NCI-H510A treated with DMSO at 0.1 percent for 48 hours (cell line): Measurements from ENCODE around the gene NEU1.
"Not testable (repeated sequence)": the region's sequence is repeated elsewhere in the genome, so short reads cannot be mapped to it uniquely, and the experiment has no call there.

Experiments
- DNase-seq: peaks from one replicate; lab custom pipeline; 2025; lab: John Stamatoyannopoulos, UW

The NEU1 gene

DNA sequence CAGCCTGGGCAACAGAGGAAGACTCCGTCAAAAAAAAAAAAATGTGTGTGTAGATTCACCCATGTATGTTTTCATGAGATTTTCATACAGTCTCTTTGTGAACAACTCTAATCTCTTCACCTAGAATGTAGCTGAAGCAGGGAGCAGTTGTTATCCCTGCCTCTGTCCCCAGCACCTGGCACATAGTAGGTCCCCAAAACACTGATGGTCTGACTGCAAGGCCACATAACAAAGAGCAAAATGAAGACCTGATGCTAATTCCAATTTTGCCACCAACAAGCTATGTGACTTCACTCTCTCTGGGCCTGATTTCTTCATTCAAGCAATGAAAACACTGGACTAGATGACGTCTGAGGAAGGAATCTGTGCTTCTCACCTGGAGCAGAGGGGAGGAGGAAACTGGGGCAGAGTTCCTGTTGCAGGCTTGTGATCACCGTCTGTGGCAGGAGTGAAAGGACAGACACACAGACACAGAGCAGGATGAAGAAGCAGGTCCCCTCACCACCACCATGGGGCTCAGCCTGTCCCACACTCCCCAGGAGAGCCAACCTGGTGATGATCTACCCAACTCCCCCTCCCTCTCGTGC lies 11.6 kb upstream of the NEU1 start:
- no peak for DNase-seq

DNA sequence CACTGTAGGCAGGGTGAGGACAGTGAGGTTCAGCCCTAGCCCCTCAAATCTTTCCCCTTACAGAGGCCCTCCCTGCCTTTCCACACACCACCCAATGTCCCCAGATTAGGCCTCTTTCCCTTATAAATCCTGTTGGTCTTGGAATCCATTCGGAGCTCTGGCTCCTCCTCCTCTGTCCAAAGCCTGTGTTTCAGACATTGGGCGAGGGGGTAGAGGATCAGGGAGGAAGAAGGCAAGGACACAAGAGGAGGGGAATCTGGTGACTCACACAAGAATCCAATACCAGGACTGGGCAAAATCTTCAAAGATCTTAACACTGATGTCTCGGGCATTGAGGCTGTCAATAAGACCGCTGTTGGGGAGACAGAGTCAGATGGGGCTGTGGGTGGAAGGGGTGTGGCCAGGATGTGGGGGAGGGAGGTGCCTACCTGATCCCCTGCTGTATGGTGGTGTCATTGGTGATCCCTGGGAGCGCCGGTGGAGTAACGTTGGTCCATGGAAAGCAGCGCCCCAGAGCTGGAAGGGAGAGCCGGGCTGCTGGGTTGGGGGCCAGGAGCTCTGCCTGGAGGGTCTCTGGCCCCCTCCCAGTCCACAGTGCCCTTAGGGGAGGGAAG lies 8.5 kb upstream of the NEU1 start:
- DNase-seq: no peak

DNA sequence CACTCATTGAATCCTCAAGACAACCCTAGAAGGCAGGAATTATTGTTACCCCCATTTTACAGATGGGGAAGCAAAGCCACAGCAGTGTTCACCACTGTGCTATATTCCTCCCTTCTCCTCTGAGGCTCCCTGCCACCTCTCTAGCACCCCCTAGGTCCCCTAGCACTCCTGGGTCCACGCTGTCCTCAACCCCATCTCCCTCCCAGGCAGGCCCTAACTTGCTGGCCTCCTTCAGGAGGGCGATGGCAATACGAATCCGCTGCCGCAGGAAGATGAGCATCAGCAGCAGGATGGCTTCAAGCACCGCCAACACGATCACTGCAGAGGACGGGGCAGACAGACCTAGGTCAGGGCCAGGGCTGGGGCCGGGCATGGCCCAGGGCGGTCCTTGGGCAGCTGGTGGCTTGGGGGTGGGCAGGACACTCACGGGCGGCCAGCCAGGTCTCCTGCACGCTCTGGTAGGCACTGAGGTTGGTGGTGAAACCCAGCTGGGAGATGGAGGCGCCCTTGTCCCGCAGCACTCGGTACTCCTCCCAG lies 7.8 kb upstream of the NEU1 start:
- no peak for DNase-seq

DNA sequence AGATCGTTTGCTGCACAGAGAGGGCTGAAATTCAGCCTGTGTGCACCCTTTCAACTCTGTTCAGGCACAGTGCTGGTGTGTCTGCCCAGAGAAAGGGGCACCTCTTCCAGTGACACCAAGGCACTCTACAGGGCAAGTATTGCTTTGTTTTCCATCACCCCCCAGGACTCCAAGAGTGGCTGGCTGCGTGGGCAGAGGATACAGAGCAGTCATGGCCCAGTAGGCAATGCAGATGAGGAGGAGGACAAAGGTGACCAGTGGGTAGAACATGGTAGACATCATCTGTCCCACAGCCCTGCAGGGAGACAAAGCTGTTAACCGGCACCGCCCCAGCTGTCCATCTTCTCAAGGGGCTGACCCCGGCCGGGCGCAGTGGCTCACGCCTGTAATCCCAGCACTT lies 6.7 kb upstream of the NEU1 start:
- DNase-seq: no peak

DNA sequence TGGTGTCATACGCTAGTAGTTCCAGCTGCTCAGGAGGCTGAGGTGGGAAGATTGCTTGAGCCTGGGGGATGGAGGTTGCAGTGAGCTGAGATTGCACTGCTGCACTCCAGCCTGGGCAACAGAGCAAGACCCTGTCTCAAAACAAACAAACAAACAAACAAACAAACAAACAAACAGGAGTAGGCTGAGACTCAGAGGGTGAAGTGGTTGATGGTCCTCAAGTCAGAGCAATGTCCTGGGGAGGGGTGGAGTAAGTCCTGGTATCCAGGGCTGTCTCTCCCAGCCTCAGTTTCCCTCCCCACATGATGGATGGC lies 6.0 kb upstream of the NEU1 start:
- not testable (repeated sequence) for DNase-seq

DNA sequence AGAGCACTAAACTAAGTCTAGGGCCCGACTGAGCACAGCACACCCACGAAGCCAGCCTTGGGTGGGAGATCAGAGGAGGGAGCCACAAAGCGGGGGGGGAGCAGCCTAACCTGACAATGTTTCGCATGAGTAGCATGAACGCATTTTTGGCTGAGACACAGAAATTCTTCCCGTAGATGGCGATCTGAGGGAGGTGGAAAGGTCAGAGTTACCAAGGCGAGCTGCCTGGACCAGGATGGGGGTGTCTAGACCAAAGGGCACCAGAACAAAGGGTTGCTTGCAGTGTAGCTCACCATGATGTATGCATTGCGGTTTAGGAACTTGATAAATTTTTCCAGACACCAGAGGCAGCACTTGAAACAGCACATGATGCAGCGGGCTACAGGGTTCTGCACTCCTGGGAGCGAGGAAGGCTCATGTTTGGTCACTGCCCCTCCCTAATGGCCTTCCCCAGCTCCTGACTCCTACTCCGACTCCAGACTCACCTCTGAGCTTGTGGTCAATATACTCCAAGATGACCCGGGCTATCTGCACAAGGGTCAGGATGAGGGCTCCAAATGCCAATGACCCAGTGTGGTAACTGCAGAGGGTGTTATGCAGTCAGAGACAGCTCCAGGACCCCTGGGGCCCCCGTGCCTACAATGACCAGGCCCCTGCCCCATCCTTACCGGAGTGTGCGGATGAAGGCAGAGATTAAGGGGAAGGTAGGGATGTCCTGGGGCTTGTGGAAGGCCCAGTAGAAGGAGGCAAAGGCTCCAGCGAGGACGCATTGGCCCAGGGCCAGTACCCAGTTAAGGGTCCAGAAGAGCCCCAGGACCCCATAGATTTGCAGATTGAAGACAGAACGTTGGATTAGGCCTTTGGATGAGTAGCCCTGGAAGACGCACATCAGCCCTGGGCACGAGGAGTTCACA lies 2.8 kb upstream of the NEU1 start:
- no peak for DNase-seq

DNA sequence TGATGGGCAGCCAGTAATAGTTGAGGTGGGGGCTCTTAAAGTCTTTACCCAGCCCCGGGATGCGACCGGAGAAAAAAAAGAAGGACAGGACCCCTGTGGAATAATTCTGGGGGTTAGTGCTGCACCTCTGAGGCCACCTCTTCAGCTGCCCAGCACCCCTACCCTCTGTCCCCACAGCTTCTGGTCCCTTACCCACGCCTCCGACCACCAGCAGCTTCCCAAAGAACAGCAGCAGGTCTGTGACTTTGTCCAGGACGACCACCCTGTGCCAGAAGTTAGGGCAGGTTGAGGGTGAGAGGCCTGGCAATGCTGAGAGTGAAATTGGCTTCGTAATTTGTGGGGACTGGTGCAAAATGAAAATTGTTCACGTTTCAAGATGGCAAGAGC lies 2.2 kb upstream of the NEU1 start:
- DNase-seq: no peak

DNA sequence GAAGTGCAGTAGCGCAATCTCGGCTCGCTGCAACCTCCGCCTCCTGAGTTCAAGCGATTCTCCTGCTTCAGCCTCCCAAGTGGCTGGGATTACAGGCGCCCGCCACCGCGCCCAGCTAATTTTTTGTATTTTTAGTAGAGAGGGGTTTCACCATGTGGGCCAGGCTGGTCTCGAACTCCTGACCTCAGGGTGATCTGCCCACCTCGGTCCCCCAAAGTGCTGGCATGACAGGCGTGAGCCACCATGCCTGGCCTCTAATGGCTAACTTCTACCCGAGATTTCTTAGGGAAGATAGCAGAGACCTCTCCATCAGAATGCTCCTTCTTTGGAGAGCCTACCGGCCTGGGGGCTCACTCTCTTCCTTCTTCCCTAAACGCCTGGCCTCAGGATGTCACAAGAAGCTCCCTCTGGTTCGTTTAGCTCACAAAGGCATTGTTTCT lies 1.5 kb upstream of the NEU1 start:
- DNase-seq: not testable (repeated sequence)

DNA sequence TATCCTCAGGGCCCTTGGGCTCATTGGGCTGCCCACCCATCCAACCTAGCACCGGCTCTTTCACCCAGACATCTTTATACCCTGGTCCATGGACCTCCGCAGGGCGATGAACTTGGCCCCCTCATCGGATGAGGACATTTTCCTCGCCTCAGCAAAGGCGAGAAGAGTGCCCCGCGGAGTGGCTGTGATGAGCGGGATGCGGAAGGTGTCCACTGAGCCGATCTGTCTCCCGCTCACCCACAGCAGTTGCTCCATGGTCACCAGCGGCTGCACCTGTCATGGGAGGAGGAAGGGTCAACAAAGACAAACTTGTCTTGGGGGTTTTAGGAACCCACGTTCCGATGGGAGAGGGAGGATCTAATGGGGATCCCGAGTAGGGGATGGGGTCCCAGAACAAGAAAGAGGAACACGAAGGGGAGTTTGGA lies 690 bp downstream of the NEU1 start:
- no peak for DNase-seq

DNA sequence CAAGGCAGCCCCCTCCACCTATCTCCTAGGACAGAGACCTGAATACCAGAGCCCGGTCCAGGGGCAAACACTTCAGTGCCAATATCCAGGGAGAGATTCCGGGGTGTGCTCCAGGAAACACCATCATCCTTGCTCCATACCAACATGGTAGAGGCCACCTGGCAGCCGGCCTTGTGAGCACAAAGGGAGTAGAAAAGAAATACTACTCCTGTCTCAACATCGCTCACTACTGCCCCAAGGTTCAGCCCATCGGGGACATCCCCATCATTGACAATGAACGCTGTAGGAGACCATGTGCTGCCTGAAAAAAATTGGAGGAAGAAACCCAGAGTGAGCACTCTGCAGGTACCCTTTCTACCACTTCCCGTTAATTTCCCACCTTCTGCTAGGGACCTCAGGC lies 1.5 kb downstream of the NEU1 start:
- DNase-seq: no peak

DNA sequence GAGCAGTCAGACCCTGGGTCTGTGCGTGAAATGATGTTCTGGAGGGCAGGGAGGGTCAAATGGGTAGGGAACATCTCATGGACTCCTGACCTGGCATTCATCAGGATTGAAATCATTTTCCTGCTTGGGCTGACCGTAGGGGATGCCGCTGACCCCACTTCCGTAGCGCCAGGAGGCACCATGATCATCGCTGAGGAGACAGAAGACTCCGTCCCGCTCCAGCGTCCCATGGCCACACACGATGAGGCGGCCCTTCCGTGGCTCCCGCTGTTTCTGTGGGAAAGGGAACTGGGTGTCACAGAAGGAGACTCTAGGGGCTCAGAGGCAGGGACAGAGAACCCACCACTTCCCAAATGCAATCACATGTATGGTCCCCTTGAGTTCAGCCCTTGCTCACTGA lies 2.3 kb downstream of the NEU1 start:
- DNase-seq: no peak

DNA sequence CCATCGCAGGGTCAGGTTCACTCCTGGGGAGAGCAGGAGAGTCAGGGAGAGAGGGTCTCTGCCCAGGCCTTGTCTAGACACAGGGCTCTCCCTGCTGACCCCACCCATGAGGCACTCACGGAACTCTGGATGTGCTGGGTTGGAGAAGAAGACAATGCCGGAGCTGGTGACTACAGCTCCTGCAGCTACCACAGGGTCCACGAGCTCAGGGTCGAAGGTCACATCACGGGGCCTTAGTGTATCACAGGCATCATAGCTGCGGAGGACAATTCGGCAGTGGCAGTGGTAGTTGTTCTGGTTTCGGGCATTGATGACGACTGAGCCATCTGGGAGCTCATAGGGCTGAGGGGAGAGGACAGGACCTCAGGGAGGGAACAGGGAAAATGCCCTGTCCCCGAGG lies 2.7 kb downstream of the NEU1 start:
- no peak for DNase-seq

DNA sequence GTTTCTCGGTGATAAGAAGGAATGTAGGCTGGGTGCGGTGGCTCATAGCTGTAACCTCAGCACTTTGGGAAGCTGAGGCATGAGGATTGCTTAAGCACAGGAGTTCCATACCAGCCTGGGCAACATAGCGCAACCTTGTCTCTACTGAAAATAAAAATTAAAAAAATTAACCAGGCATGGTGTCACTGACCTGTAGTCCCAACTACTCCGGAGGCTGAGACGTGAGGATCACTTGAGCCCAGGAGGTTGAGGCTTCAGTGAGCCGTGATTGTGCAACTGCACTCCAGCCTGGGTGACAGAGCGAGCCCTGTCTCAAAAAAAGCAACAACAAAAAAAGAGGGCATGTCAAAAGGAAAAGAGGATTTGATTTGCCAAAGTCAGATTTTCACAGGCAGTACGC lies 3.9 kb downstream of the NEU1 start:
- DNase-seq: no peak

DNA sequence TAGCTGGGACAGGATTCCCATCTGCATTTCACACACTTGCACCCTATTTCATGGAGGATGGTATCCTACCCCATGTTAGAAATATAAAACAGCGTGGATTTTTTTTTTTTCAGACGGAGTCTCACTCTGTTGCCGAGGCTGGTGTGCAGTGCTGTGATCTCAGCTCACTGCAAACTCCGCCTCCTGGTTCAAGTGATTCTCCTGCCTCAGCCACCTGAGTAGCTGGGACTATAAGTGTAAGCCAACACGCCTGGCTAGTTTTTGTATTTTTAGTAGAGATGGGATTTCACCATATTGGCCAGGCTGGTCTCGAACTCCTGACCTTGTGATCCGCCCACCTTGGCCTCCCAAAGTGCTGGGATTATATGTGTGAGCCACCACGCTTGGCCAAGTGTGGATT lies 4.8 kb downstream of the NEU1 start:
- DNase-seq: not testable (repeated sequence)

DNA sequence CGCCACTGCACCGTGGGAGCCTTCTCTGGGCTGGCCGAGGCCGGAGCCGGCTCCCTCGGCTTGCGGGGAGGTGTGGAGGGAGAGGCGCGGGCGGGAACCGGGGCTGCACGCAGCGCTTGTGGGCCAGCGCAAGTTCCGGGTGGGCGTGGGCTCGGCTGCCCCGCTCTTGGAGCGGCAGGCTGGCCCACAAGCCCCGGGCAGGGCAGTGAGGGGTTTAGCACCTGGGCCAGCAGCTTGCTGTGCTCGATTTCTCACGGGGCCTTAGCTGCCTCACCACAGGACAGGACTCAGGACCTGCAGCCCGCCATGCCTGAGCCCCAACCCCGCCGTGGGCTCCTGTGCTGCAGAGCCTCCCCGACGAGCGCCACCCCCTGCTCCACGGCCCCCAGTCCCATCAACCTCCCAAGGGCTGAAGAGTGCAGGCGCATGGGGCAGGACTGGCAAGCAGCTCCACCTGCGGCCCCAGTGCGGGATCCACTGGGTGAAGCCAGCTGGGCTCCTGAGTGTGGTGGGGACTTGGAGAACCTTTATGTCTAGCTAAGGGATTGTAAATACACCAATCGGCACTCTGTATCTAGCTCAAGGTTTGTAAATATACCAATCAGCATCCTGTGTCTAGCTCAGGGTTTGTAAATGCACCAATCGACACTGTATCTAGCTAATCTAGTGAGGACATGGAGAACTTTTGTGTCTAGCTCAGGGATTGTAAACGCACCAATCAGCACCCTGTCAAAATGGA lies 10.5 kb downstream of the NEU1 start:
- DNase-seq: not testable (repeated sequence)

DNA sequence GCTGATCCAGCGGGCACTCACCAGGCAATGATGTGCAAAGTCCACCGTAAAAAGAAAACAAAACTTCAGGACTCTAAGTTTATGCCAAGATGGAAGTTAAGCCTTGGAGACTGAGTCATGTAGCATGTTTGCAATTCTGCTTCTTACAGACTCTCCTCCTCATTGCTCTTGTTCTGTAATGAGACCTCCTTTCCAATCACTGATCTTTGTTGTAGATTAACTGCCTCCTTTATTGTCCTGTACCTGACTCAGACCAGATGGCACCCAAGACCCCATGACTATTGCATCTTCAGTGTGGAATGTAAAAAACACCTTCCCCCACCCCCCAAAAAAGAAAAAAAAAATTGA lies 11.2 kb downstream of the NEU1 start:
- no peak for DNase-seq

DNA sequence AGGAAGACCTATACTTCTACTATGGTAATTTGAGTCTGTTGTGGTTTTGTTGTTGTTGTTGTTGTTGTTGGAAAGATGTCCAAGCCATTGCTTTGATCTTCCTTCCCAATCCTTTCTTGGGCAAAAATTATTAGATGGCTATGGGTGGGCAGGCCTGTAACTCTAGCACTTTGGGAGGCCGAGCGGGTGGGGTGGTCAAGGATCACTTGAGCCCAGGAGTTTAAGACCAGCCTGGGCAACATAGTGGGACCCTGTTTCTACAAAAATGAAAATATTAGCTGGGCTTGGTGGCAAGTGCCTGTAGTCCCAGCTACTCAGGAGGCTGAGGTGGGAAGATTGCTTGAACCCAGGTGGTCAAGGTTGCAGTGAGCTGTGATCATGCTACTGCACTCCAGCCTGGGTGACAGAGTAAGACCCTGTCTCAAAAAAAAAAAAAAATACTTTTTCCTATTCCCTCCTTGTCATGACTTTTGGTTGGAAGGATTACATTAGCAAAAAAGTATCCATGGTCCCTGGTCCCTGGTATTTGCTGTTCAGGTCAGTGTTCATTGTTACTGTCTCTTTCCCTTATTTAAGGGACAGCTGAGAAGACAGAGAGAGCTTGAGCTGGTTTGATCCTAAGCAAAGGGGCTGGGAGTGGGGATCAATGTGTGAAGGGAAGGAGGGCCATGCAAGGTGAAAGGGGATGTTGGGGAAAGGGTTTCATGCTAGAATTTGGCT lies 11.7 kb downstream of the NEU1 start:
- no peak for DNase-seq

DNA sequence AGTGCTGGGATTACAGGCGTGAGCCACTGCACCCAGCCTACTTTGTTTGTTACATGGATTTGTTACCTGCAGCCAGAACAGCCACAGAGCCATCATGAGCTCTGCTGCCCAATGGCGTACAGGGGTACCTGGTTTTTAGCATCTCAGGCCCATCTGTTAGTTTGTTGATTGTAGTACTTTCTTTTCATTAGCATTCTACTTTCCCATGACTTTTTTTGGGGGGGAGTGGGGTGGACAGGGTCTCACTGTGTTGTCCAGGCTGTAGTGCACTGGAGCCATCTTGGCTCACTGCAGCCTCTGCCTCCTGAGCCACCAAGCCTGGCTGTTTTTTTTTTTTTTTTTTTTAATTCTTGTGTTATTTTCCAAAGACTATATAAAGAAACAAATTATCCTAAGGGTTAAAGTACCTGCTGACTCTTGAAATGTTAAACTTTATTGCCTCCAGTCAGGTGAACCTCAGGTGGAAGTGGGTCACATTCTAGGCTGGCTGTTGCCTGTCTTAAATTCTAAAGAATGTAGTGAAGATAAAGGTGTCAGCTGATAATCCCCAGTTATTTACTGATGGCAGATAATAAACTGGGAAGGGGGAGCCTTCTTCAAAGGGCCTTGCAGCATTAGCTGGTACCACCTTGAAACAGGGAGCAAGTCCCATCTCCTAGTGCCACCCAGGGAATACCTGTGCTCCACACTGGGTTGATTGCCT lies 15.2 kb downstream of the NEU1 start:
- no peak for DNase-seq

DNA sequence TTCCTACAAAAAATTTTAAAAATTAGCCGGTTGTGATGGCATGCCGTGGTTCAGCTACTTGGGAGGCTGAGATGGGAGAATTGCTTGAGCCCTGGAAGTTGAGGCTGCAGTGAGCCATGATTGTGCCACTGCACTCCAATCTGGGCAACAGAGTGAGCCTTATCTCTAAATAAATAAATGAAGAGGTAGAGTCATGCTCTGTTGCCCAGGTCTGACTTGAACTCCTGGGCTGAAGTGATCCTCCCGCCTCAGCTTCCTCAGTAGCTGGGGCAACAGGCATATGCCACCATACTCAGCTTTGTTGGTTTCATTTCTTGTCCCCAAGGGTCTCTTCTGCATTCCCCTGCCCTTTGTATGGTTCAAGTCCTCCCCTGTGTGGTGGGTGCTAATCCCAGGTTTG lies 18.1 kb downstream of the NEU1 start:
- no peak for DNase-seq

DNA sequence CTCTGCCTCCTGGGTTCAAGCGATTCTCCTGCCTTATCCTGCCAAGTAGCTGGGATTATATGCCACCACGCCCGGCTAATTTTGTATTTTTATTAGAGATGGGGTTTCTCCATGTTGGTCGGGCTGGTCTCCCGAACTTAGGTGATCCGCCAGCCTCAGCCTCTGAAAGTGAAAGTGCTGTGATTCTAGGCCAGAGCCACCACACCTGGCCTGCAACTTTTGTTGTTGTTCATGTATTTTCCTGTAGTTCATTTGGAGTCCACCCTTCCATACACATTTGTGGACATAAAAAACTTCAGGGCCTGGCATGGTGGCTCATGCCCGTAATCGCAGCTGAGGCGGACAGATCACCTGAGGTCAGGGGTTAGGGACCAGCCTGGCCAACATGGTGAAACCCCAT lies 20.6 kb downstream of the NEU1 start:
- DNase-seq: no peak

DNA sequence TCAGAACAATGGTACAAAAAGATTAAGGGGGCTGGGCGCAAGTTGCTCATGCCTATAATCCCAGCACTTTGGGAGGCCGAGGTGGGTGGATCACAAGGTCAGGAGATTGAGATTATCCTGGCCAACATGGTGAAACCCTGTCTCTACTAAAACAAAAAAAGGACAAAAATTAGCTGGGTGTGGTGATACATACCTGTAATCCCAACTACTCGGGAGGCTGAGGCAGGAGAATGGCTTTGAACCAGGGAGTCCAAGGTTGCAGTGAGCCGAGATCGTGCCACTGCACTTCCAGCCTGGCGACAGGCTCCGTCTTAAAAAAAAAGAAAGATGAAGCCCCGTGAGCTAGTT lies 22.9 kb downstream of the NEU1 start:
- DNase-seq: not testable (repeated sequence)
